ENCODE results near the gene GUCA2B. TPM values are rescaled to one million over a fixed set of nuclear protein-coding genes. Genes with fewer than 3 reads are reported as not detected.
A peak's percentile ranks its signal among the peaks of the same experiment; 100 is the strongest.

GUCA2B gene
- total RNA-seq, 4 donors from 2014 or later, result 116 to 259 (median 223) TPM; not detected in 1

DNA sequence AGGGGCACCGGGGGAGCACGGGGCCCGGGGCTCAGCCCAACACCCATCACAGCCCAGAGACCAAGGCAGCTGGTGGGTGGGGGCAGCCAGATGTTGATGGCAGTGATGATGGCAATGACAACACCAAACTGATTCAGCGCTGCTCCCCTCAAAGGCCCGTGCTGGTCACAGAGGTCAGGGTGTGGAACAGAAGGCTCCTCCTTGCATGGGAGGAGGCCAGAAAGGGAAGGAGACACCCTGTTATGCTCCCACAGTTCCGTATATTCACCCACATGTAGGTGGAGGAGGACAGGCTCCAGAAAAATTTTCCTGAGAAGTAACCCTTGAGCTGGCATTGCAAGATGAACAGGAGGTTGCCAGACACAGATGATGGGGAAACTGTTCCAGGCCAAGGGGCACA is 414 bp downstream of the GUCA2B start:
- peak; percentile 43 for DNase-seq
- H3K27me3 ChIP-seq, result no peaks in the 10 kb centered on the region
- peak overlapping the region in 3 of 4 donors; percentile 53 to 63 (median 57) for H3K27ac ChIP-seq
- WGBS, 2 donors (ENCODE audit: low coverage in 1 of 2), result 72% methylated on average over 3 of the region's 6 CpGs; no CpG with 5 or more reads in 1 of the 2 donors
- H3K4me3 ChIP-seq, result no peak overlapping the region
- no peaks in the 10 kb centered on the region for H3K9me3 ChIP-seq
- intact Hi-C loops (cut with DNase I; ENCODE audit: low total_unique reads) (no loop called here), in situ Hi-C loops (cut with MboI; ENCODE audit: low pct_ligation_motif_present in 1 of 4, low pct_unique_long_range_greater_than_20kb in 1 of 4, low sequenced_read_pairs in 3 of 4) (no loop called here)
- peaks cover 0 to 16% (median 4%) of the 10 kb centered on the region in 4 donors for H3K4me1 ChIP-seq
- TF ChIP-seq POLR2A (IDR thresholded peaks at IDR 0.05), result no peak
- TF ChIP-seq POLR2AphosphoS5 (IDR thresholded peaks at IDR 0.05), result peak in 1 of 3 donors; percentile 22
- H3K36me3 ChIP-seq, result no peaks in the 10 kb centered on the region

DNA sequence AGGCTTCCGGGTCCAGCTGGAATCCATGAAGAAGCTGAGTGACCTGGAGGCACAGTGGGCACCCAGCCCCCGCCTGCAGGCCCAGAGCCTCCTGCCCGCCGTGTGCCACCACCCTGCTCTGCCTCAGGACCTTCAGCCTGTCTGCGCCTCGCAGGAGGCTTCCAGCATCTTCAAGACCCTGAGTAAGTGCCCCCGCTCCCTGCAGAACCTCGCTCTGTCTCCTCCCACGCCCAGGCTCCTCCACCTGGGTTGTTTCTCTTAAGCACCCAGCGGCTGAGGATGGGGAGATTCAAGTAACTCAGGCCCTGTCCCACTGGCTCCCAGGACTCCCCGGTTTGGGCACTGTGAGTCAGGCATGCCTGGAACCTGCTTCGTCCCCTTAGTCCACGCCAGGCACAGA is 1.5 kb downstream of the GUCA2B start:
- Histone ChIP-seq H3K27me3 (no peaks in the 10 kb centered on the region), H3K4me1 (peaks cover 0 to 16% (median 4%) of the 10 kb centered on the region in 4 donors), H3K9me3 (no peaks in the 10 kb centered on the region), H3K36me3 (no peaks in the 10 kb centered on the region), H3K27ac (no peak overlapping the region), H3K4me3 (no peak overlapping the region)
- TF ChIP-seq POLR2AphosphoS5 (IDR thresholded peaks at IDR 0.05) (no peak), POLR2A (IDR thresholded peaks at IDR 0.05) (no peak), EP300 (IDR thresholded peaks at IDR 0.05; ENCODE audit: low read depth) (no peak)
- TF ChIP-seq, protein P1, sequence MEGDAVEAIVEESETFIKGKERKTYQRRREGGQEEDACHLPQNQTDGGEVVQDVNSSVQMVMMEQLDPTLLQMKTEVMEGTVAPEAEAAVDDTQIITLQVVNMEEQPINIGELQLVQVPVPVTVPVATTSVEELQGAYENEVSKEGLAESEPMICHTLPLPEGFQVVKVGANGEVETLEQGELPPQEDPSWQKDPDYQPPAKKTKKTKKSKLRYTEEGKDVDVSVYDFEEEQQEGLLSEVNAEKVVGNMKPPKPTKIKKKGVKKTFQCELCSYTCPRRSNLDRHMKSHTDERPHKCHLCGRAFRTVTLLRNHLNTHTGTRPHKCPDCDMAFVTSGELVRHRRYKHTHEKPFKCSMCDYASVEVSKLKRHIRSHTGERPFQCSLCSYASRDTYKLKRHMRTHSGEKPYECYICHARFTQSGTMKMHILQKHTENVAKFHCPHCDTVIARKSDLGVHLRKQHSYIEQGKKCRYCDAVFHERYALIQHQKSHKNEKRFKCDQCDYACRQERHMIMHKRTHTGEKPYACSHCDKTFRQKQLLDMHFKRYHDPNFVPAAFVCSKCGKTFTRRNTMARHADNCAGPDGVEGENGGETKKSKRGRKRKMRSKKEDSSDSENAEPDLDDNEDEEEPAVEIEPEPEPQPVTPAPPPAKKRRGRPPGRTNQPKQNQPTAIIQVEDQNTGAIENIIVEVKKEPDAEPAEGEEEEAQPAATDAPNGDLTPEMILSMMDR (IDR thresholded peaks at IDR 0.05), result no peak
- in situ Hi-C loops (cut with MboI; ENCODE audit: low pct_ligation_motif_present in 1 of 4, low pct_unique_long_range_greater_than_20kb in 1 of 4, low sequenced_read_pairs in 3 of 4) (no loop called here), intact Hi-C loops (cut with DNase I; ENCODE audit: low total_unique reads) (no loop called here)
- 85 to 91% methylated on average over 4 to 13 of the region's 13 CpGs for WGBS, 2 donors (ENCODE audit: low coverage in 1 of 2)
- DNase-seq, result no peak

DNA sequence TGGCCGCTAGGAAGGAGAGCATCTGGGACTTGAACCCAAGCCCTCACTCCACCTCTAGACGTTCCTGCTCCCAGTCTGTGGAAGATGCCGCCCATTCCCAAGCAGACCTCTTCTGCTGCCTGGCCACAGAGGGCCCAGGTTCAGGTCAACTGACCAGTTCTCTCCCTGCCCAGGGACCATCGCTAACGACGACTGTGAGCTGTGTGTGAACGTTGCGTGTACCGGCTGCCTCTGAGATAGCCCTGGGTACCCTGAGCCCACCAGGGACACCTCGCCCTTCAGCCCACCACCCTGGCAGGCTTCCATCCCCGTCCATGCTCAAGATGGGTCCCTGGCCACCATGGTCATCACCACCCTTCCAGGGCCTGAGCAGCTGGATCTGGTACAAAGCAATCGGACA is 2.2 kb downstream of the GUCA2B start:
- Histone ChIP-seq H3K27ac (no peak overlapping the region), H3K9me3 (peaks cover 2 to 4% of the 10 kb centered on the region in 2 donors), H3K4me3 (no peak overlapping the region), H3K27me3 (no peaks in the 10 kb centered on the region), H3K36me3 (no peaks in the 10 kb centered on the region), H3K4me1 (peaks cover 0 to 16% (median 4%) of the 10 kb centered on the region in 4 donors)
- no peak for DNase-seq
- in situ Hi-C loops (cut with MboI; ENCODE audit: low pct_ligation_motif_present in 1 of 4, low pct_unique_long_range_greater_than_20kb in 1 of 4, low sequenced_read_pairs in 3 of 4) (no loop called here), intact Hi-C loops (cut with DNase I; ENCODE audit: low total_unique reads) (no loop called here)
- WGBS, 2 donors (ENCODE audit: low coverage in 1 of 2), result 80 to 86% methylated on average over 1 to 12 of the region's 12 CpGs
- TF ChIP-seq POLR2AphosphoS5 (IDR thresholded peaks at IDR 0.05) (no peak), EP300 (IDR thresholded peaks at IDR 0.05; ENCODE audit: low read depth) (no peak), POLR2A (IDR thresholded peaks at IDR 0.05) (no peak)
- TF ChIP-seq, protein P1 (IDR thresholded peaks at IDR 0.05), result no peak

DNA sequence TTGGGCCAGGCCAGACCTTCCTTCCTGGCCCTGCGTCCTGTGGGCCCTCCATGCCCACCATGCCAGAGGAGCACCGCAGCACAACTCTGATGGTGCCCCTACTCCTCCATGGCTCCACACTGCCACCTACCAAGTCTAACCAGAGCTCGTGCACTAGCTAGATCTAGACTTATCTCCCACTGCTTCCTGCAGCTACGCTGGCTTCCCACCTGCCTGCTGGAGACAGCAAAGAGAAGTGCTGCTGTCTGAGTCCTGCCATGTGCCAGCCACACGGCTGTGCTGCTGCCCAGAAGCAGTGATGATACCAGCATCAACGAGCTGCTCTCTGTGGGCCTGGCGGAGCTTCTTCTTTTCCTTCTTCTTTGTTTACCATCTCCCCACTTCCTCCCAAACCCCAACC is 4.5 kb downstream of the GUCA2B start:
- in situ Hi-C loops (cut with MboI; ENCODE audit: low pct_ligation_motif_present in 1 of 4, low pct_unique_long_range_greater_than_20kb in 1 of 4, low sequenced_read_pairs in 3 of 4) (no loop called here), intact Hi-C loops (cut with DNase I; ENCODE audit: low total_unique reads) (no loop called here)
- no peak for DNase-seq
- TF ChIP-seq, protein P1 (IDR thresholded peaks at IDR 0.05), result no peak
- TF ChIP-seq EP300 (IDR thresholded peaks at IDR 0.05; ENCODE audit: low read depth) (no peak), POLR2AphosphoS5 (IDR thresholded peaks at IDR 0.05) (no peak), POLR2A (IDR thresholded peaks at IDR 0.05) (no peak)
- Histone ChIP-seq H3K36me3 (no peaks in the 10 kb centered on the region), H3K4me1 (peaks cover 0 to 16% (median 7%) of the 10 kb centered on the region in 4 donors), H3K27me3 (no peaks in the 10 kb centered on the region), H3K9me3 (peaks cover 9 to 12% of the 10 kb centered on the region in 2 donors), H3K4me3 (no peak overlapping the region), H3K27ac (no peak overlapping the region)
- WGBS, 2 donors (ENCODE audit: low coverage in 1 of 2), result 51 to 60% methylated on average over 3 to 7 of the region's 7 CpGs

DNA sequence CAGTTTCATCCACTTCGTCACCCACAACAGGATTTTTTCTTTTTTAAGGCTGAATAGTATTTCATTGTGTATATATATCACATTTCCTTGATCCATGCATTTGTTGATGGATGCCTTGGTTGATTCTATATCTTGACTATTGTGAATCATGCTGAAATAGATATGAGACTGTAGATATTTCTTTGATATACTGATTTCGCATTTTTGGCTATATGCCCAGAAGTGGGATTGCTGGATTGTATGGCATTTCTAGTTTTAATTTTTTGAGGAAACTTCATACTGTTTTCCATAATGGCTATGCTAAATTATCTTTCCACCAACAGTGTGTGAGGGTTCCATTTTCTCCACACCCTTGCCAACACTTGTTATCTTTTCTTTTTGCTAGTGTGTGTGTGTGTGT is 5.0 kb downstream of the GUCA2B start:
- no peak for DNase-seq
- no peaks in the 10 kb centered on the region for H3K27me3 ChIP-seq
- H3K9me3 ChIP-seq, result peaks cover 9 to 12% of the 10 kb centered on the region in 2 donors
- no peak overlapping the region for H3K4me3 ChIP-seq
- in situ Hi-C loops (cut with MboI; ENCODE audit: low pct_ligation_motif_present in 1 of 4, low pct_unique_long_range_greater_than_20kb in 1 of 4, low sequenced_read_pairs in 3 of 4) (no loop called here), intact Hi-C loops (cut with DNase I; ENCODE audit: low total_unique reads) (no loop called here)
- H3K27ac ChIP-seq, result no peak overlapping the region
- WGBS, 2 donors (ENCODE audit: low coverage in 1 of 2), result 83 to 87% methylated on average over 1 to 2 of the region's 2 CpGs
- TF ChIP-seq POLR2AphosphoS5 (IDR thresholded peaks at IDR 0.05) (no peak), POLR2A (IDR thresholded peaks at IDR 0.05) (no peak), EP300 (IDR thresholded peaks at IDR 0.05; ENCODE audit: low read depth) (no peak)
- TF ChIP-seq, protein P1 (IDR thresholded peaks at IDR 0.05), result no peak
- H3K36me3 ChIP-seq, result no peaks in the 10 kb centered on the region
- peaks cover 0 to 15% (median 8%) of the 10 kb centered on the region in 4 donors for H3K4me1 ChIP-seq

Measured in transverse colon (tissue), 4 donors.